ENCODE results near the gene XAF1. TPM values are rescaled to one million over a fixed set of nuclear protein-coding genes. Genes with fewer than 3 reads are reported as not detected.

The XAF1 gene
- total RNA-seq, 2 donors from 2014 or later = 36.8 to 45.8 TPM

DNA sequence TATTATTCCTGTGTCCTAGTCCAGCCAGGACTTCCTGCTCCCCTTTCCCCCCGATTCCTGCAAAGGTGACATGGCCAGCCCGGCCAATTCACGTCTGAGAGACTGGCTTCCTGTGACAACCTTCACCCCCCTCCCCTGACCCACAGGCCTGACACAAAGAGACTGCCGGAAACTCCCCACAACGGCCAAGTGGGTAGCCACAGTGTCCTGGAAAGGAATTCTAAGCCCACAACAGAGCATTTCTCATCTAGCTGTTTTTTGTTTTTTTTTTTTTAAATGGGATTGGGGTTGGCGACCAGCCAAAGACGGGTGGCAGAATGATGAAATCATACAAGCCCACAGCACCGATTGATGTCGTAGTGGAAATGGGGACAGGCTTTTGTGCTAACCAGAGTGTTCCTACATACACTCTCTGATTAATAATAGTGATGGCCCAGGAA lies 2.8 kb upstream of the XAF1 start:
- no peak for DNase-seq (ENCODE audit: low spot score)
- H3K4me1 ChIP-seq (ENCODE audit: control insufficient read depth in 1 of 2, low read depth in 2 of 2) = peaks cover 6 to 46% of the 10 kb centered on the region in 2 donors

DNA sequence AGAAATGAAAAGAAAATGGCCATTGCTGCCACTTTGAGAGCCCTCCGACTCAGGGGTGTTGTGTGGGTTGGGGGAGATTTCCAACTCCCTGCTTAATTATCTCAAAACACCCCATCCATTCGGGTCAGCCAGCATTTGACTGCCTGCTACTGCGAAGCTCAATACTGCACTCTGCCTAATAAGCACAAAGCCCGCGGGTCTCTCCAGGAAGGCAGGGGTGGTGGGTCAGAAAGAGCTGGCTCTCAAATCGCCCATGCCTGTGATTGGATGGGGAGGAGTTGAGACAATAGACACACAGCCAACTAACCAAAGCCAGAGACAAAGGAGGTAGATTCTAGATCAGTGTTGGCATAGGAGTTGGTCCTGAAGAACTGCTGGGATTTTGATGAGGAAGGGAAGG lies 2.3 kb upstream of the XAF1 start:
- DNase-seq (ENCODE audit: low spot score) (no peak), ATAC-seq (ENCODE audit: insufficient number of reproducible peaks, low FRiP score, low read depth) (no peak)
- no peaks in the 10 kb centered on the region for H3K27me3 ChIP-seq (replicated peaks; ENCODE audit: insufficient read depth)
- peak overlapping the region; percentile 75 to 83 for H3K27ac ChIP-seq
- H3K36me3 ChIP-seq = peaks cover 2% of the 10 kb centered on the region
- H3K9me3 ChIP-seq = no peaks in the 10 kb centered on the region
- no peak for TF ChIP-seq CTCF (IDR thresholded peaks at IDR 0.05)
- H3K4me3 ChIP-seq = no peak overlapping the region
- H3K4me1 ChIP-seq (ENCODE audit: control insufficient read depth in 1 of 2, low read depth in 2 of 2) = peaks cover 6 to 46% of the 10 kb centered on the region in 2 donors

More for the DNA sequence above, 2.8 kb upstream of the XAF1 start:
- H3K27ac ChIP-seq = peak overlapping the region; percentile 75 to 83
- H3K9me3 ChIP-seq = no peaks in the 10 kb centered on the region
- peak; percentile 75 for ATAC-seq (ENCODE audit: insufficient number of reproducible peaks, low FRiP score, low read depth)
- peak overlapping the region; percentile 29 for H3K4me3 ChIP-seq
- H3K27me3 ChIP-seq (replicated peaks; ENCODE audit: insufficient read depth) = no peaks in the 10 kb centered on the region
- TF ChIP-seq CTCF (IDR thresholded peaks at IDR 0.05) = no peak
- no peaks in the 10 kb centered on the region for H3K36me3 ChIP-seq

GRCh38 chr17:6755281-6755680 lies 565 bp upstream of the XAF1 start:
- no peak for ATAC-seq (ENCODE audit: insufficient number of reproducible peaks, low FRiP score, low read depth)
- Histone ChIP-seq H3K36me3 (peaks cover 2% of the 10 kb centered on the region), H3K4me3 (peak overlapping the region; percentile 77), H3K4me1 (ENCODE audit: control insufficient read depth in 1 of 2, low read depth in 2 of 2) (peaks cover 6 to 46% of the 10 kb centered on the region in 2 donors), H3K27ac (peak overlapping the region; percentile 49 to 72), H3K9me3 (no peaks in the 10 kb centered on the region), H3K27me3 (replicated peaks; ENCODE audit: insufficient read depth) (no peaks in the 10 kb centered on the region)
- DNase-seq (ENCODE audit: low spot score) = no peak
- TF ChIP-seq CTCF (IDR thresholded peaks at IDR 0.05) = no peak

- Histone ChIP-seq H3K4me1 (ENCODE audit: control insufficient read depth in 1 of 2, low read depth in 2 of 2) (peaks cover 6 to 46% of the 10 kb centered on the region in 2 donors), H3K27ac (peak overlapping the region in 1 of 2 donors; percentile 72), H3K27me3 (replicated peaks; ENCODE audit: insufficient read depth) (no peaks in the 10 kb centered on the region), H3K4me3 (peak overlapping the region; percentile 77), H3K9me3 (no peaks in the 10 kb centered on the region), H3K36me3 (peaks cover 14% of the 10 kb centered on the region)
- no peak for DNase-seq (ENCODE audit: low spot score)
- ATAC-seq (ENCODE audit: insufficient number of reproducible peaks, low FRiP score, low read depth) = no peak
- TF ChIP-seq CTCF (IDR thresholded peaks at IDR 0.05) = no peak
These were observed 682 bp downstream of the XAF1 start for GRCh38 chr17:6756425-6757031.

GRCh38 chr17:6757747-6758146 lies 1.9 kb downstream of the XAF1 start:
- no peak for TF ChIP-seq CTCF (IDR thresholded peaks at IDR 0.05)

More at GRCh38 chr17:6757747-6758146, 1.9 kb downstream of the XAF1 start:
- no peak for DNase-seq (ENCODE audit: low spot score)
- peaks cover 15% of the 10 kb centered on the region for H3K36me3 ChIP-seq
- H3K4me1 ChIP-seq (ENCODE audit: control insufficient read depth in 1 of 2, low read depth in 2 of 2) = peaks cover 6 to 34% of the 10 kb centered on the region in 2 donors
- ATAC-seq (ENCODE audit: insufficient number of reproducible peaks, low FRiP score, low read depth) = no peak
- no peaks in the 10 kb centered on the region for H3K9me3 ChIP-seq
- H3K27ac ChIP-seq = no peak overlapping the region
- no peak overlapping the region for H3K4me3 ChIP-seq
- H3K27me3 ChIP-seq (replicated peaks; ENCODE audit: insufficient read depth) = no peaks in the 10 kb centered on the region

Measured in thoracic aorta (tissue), 2 donors.